ENCODE results near the gene ZNF503. TPM values are rescaled to one million over a fixed set of nuclear protein-coding genes. Genes with fewer than 3 reads are reported as not detected.
A peak's percentile ranks its signal among the peaks of the same experiment; 100 is the strongest.

The ZNF503 gene
- total RNA-seq (2013; cell fraction: nucleolus; rRNA removed): not detected in 2 replicates
- 0.11 TPM in 1 of 2 replicates, not detected in the other for total RNA-seq (2014; rRNA removed)
- total RNA-seq (2014; rRNA removed; fragmentation: Illumina TruSeq; extraction: Trizol): 0.09 TPM in 1 of 2 replicates, not detected in the other
- total RNA-seq (2021): 0.85 and 1.1 TPM in 2 replicates
- not detected for polyA plus RNA-seq (2011; ENCODE audit: low read depth)
- 0.04 and 0.10 TPM in 2 replicates for polyA plus RNA-seq (2011; rRNA removed)
- polyA plus RNA-seq (2011; cell fraction: cytosol; rRNA removed): 0.09 and 0.17 TPM in 2 replicates
- polyA plus RNA-seq (2011; cell fraction: nucleus; rRNA removed): 0.30 and 0.50 TPM in 2 replicates
- polyA plus RNA-seq (2012): 0.24 and 0.32 TPM in 2 replicates
- polyA plus RNA-seq (2014; fragmentation: Illumina TruSeq; extraction: Trizol): 0.07 TPM in 1 of 2 replicates, not detected in the other
- under 1 TPM; 0.05 to 0.11 TPM for polyA plus RNA-seq (2014; fragmentation: Nextera tagmentation; extraction: Ambion mirVana)
- 0.27 and 0.42 TPM in 2 replicates for polyA plus RNA-seq (2014; rRNA removed)
- polyA plus RNA-seq (2016; fragmentation: Nextera tagmentation; extraction: Ambion mirVana): under 1 TPM; 0.17 to 0.26 TPM
- polyA minus RNA-seq (2011; rRNA and poly(A)+ RNA removed): 0.05 TPM in 1 of 2 replicates, not detected in the other
- not detected in 2 replicates for polyA minus RNA-seq (2011; cell fraction: cytosol; rRNA and poly(A)+ RNA removed)
- 0.36 and 0.48 TPM in 2 replicates for polyA minus RNA-seq (2011; cell fraction: nucleus; rRNA and poly(A)+ RNA removed)
- Bru-seq, nascent RNA: percentile 52 among the genes with signal in this experiment
- percentile 42 among the genes with signal in this experiment for BruChase-seq, experiment 1, labeled RNA remaining after a 6-hour chase
- BruChase-seq, experiment 2, labeled RNA remaining after a 2-hour chase: percentile 58 among the genes with signal in this experiment
- long read RNA-seq, experiment 1: 0 reads
- long read RNA-seq, experiment 2, partial matches to known transcripts: 0 of 1 reads
- long read RNA-seq, experiment 2, other reads (novel, unspliced or antisense): 1 of 1 reads

GRCh38 chr10:75401569-75402485, at the start of gene ZNF503:
Gene ZNF503, minus strand, starts transcription at chr10:75401764. Its CDS starts 345 bp downstream, at chr10:75401419.
- H3K4me2 ChIP-seq (ENCODE audit: control insufficient read depth, insufficient read depth): peak within 1 kb of the TSS; percentile 82
- intact Hi-C loops (cut with micrococcal nuclease; ENCODE audit: unreplicated experiment) (loop anchor here (2.0 to 10.0 kb wide), 6 partner anchors 140 to 903 kb away; no protein-coding TSS in a partner anchor), in situ Hi-C loops (cut with MboI) (no loop called here)
- TF ChIP-seq EP300 (IDR thresholded peaks at IDR 0.05; ENCODE audit: borderline replicate concordance in 1 of 2, control insufficient read depth in 1 of 2, low read depth in 2 of 2, low read length in 2 of 2): no peak
- no peak for TF ChIP-seq ZSCAN29 (IDR thresholded peaks at IDR 0.05)
- 0 out of 2 replicates have a peak, but pooled peaks have one; percentile 25 for TF ChIP-seq POLR2A (IDR thresholded peaks at IDR 0.05; ENCODE audit: low read depth, low read length)
- TF ChIP-seq CBFB (IDR thresholded peaks at IDR 0.05; ENCODE audit: low read depth): no peak
- TF ChIP-seq TARDBP (IDR thresholded peaks at IDR 0.05; ENCODE audit: borderline replicate concordance): no peak
- TF ChIP-seq ZNF687 (IDR thresholded peaks at IDR 0.05): peak; percentile 71; the same call in 1 of the 2 replicates
- peak in 1 of 2 experiments; percentile 9; a peak in 1 of 4 replicates for TF ChIP-seq IKZF2 (IDR thresholded peaks at IDR 0.05)
- TF ChIP-seq LARP7 (IDR thresholded peaks at IDR 0.05): peak; percentile 22; the same call in 1 of the 2 replicates
- 0 out of 2 replicates have a peak, but pooled peaks have one; percentile 20 for TF ChIP-seq MTA2 (IDR thresholded peaks at IDR 0.05; ENCODE audit: low read depth)
- peak; percentile 74; the same call in 1 of the 2 replicates for TF ChIP-seq SIN3A (IDR thresholded peaks at IDR 0.05; ENCODE audit: low read depth, low read length)
- TF ChIP-seq IKZF1 (conservative IDR thresholded peaks at IDR 0.05): peak; percentile 56
- TF ChIP-seq CEBPB (IDR thresholded peaks at IDR 0.05; ENCODE audit: borderline replicate concordance in 1 of 2, low read depth in 2 of 2, low read length in 2 of 2): no peak

More at GRCh38 chr10:75401569-75402485, at the start of gene ZNF503:
- H2AFZ ChIP-seq (ENCODE audit: control insufficient read depth, low read depth, low read length): peak within 1 kb of the TSS; percentile 47
- H3K79me2 ChIP-seq (ENCODE audit: control insufficient read depth, insufficient read depth, low read length): no peaks in the 10 kb centered on the region
- H3K27ac ChIP-seq (ENCODE audit: control insufficient read depth, insufficient read depth): no peak within 1 kb of the TSS
- ChIA-PET POLR2A (interaction anchor here (0.6 to 1.5 kb wide), 12 partner anchors 8 to 685 kb away, joined by 3 to 5 read pairs (median 3); no protein-coding TSS in a partner anchor), CTCF (interaction anchor here (0.9 to 5.7 kb wide), 16 partner anchors 12 to 904 kb away, joined by 3 to 38 read pairs (median 4); partner anchors contain the start of gene LRMDA), SMC1A (ENCODE audit: uncharacterized antibody, unreplicated experiment) (interaction anchor here (0.6 to 4.3 kb wide), 26 partner anchors 15 to 911 kb away, joined by 3 to 19 read pairs (median 4); partner anchors contain the start of gene LRMDA), RAD21 (ENCODE audit: unreplicated experiment) (interaction anchor here (0.6 to 3.9 kb wide), 37 partner anchors 8 to 902 kb away, joined by 3 to 38 read pairs (median 4); no protein-coding TSS in a partner anchor)
- H3K4me1 ChIP-seq (ENCODE audit: control insufficient read depth, insufficient read depth, low read length): no peaks in the 10 kb centered on the region; the same call in 1 of the 2 replicates
- H3K36me3 ChIP-seq (ENCODE audit: control insufficient read depth in 2 of 2, insufficient read depth in 2 of 2, low read length in 1 of 2): no peaks in the 10 kb centered on the region
- ATAC-seq (peak; percentile 82), FAIRE-seq (no peak), DNase-seq (ENCODE audit: low read depth, low spot score) (peak; percentile 27)
- H3K9me3 ChIP-seq (replicated peaks; ENCODE audit: control insufficient read depth, insufficient read depth, low read length): no peaks in the 10 kb centered on the region; the same call in 2 of the 3 replicates
- BruUV-seq (replicated peaks): no TSS peak
- peak within 1 kb of the TSS; percentile 55 for H3K4me3 ChIP-seq
- no peak within 1 kb of the TSS; the same call in 1 of the 2 replicates for H3K9ac ChIP-seq (ENCODE audit: control insufficient read depth, insufficient read depth, low read length)
- H3K27me3 ChIP-seq (replicated peaks in 1 of 2; ENCODE audit: control insufficient read depth in 2 of 2, insufficient read depth in 2 of 2, low read length in 1 of 2): peaks cover 7 to 10% of the 10 kb centered on the region in 2 experiments
- 2% methylated on average over 85 of the region's 88 CpGs for WGBS (ENCODE audit: insufficient coverage, insufficient replicate concordance, low lambda C conversion rate, missing lambda C conversion rate)
- H4K20me1 ChIP-seq (ENCODE audit: control insufficient read depth, insufficient read depth): no peaks in the 10 kb centered on the region

Data from GM12878 (cell line).